ENCODE data around the gene CYFIP1.

DNA sequence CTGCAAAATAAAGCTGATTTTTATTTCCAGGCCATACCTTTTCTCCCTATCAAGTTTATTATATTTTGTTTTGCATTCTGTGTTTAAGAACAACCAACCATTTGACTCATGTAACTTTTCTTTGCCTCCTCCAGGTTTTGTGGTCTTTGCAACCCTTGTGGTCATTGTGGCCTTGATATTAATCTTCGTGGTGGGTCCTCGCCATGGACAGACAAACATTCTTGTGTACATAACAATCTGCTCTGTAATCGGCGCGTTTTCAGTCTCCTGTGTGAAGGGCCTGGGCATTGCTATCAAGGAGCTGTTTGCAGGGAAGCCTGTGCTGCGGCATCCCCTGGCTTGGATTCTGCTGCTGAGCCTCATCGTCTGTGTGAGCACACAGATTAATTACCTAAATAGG lies 114.1 kb downstream of the CYFIP1 start:
- TF ChIP-seq USF2 (CRISPR knock-in tag; IDR thresholded peaks at IDR 0.05) (no peak), CTCF (IDR thresholded peaks at IDR 0.05) (no peak), PREB (CRISPR knock-in tag; IDR thresholded peaks at IDR 0.05; ENCODE audit: borderline replicate concordance) (no peak), ATF2 (CRISPR knock-in tag; IDR thresholded peaks at IDR 0.05; ENCODE audit: borderline replicate concordance, low read depth) (no peak), NFYB (CRISPR knock-in tag; conservative IDR thresholded peaks at IDR 0.05; ENCODE audit: low read depth) (no peak), NR2C2 (CRISPR knock-in tag; IDR thresholded peaks at IDR 0.05) (no peak), SP1 (CRISPR knock-in tag; conservative IDR thresholded peaks at IDR 0.05) (no peak)
- TF ChIP-seq, protein P1, sequence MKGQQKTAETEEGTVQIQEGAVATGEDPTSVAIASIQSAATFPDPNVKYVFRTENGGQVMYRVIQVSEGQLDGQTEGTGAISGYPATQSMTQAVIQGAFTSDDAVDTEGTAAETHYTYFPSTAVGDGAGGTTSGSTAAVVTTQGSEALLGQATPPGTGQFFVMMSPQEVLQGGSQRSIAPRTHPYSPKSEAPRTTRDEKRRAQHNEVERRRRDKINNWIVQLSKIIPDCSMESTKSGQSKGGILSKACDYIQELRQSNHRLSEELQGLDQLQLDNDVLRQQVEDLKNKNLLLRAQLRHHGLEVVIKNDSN (CRISPR knock-in tag; IDR thresholded peaks at IDR 0.05): no peak

Measured in WTC11 (cell line).